ENCODE data around the gene BACH1.
"Not testable (repeated sequence)": the region's sequence is repeated elsewhere in the genome, so short reads cannot be mapped to it uniquely, and the experiment has no call there.

Gene BACH1

DNA sequence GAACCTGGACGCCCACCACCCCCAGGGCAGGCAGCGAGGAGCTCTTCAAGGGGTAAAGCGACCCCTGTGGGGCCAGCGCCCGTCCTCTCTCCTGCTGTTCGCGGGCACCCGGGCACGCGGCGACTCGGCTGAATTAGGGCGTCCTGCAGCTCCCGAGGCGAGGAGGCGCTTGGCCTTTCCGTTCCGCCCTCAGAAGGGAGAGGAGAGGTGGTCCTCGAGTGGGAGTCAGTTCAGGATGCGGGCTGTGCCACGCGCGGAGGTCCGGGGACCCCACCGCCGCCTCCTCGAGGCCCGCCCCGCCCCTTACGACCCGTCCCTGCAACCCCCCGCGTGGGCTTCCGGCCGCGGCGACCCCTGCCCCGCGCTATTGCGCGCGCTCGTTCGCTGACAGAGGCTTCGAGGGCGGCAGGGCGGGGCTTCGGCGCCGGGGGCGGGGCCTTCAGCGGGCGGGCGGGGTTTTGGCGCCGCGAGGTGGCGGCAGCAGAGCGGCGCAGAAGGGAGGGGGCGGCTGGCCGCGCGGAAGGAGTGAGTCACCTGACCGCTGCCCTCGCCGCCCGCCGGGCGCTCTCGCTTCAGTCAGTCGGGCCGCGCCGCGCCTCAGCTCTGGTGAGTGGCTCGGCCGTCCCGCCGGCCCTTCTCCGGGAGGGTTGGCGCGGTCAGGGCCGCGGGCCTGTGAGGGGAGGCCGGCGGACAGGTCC is at the start of gene BACH1:
Gene BACH1 (plus strand): TSS at position 575 of the 698 bp plus-strand sequence. CDS start 22,359 bp downstream, outside the sequence.
- peak; percentile 81 to 85 (median 81) for DNase-seq (ENCODE audit: low read depth in 3 of 3)

DNA sequence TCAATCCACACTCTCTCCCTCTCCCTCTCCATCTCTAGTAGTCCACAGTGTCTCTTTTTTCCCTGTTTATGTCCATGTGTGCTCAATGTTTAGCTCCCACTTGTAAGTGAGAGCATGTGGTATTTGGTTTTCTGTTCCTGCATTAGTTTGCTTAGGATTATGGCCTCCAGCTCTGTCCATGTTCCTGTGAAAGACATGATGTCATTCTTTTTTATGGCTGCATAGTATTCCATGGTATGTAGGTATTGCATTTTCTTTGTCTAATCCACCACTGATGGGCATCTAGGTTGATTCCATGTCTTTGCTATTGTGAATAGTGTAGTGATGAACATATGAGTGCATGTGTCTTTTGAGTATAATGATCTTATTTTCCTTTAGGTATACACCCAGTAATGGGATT is 49.4 kb upstream of the BACH1 start:
- not testable (repeated sequence) for DNase-seq (ENCODE audit: low read depth in 3 of 3)

DNA sequence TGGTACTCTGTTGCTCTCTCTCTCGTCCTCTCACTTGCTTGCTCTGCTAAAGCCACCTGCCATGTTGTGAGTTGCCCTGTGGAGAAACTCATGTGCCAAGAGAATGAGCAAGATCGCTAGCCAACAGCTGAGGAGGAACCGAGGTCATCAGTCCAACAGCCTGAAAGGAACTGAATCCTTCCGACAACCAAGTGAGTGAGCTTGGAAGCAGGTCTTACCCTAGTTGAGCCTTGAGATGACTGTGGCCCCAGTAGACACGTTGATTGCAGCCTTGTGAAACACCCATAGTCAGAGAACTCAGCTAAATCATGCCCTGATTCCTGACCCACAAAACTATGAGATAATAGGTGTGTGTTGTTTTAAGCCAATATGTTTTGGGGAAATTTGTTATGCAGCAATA is 48.1 kb upstream of the BACH1 start:
- DNase-seq (ENCODE audit: low read depth in 3 of 3): no peak

DNA sequence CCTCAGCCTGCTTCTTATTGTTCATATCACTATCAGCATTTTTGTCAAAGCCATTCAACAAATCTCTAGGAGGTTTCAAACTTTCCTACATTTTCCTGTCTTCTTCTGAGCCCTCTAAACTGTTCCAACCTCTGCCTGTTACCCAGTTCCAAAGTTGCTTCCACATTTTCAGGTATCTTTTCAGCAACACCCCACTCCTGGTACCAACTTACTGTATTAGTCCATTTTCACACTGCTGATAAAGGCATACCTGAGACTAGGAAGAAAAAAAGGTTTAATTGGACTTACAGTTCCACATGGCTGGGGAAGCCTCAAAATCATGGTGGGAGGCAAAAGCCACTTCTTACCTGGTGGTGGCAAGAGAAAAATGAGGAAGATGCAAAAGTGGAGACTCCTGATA is 44.9 kb upstream of the BACH1 start:
- DNase-seq (ENCODE audit: low read depth in 3 of 3): not testable (repeated sequence)

DNA sequence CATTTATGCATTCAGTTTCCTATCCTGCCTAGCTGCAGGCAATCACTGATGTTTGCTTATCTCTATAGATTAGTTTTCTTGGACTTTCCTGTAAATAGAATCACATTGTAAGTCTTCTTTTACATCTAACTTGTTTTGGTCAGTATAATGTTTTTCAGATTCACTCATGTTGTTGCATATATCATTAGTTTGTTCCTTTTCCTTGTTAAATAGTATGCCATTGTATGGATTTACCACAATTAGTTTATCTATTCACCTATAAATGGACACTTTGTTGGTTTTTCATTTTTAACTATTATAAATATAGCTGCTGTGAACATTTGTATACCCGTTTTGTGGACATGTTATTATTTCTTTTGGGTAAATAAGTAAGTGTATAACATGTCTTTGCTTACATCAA is 44.2 kb upstream of the BACH1 start:
- DNase-seq (ENCODE audit: low read depth in 3 of 3): no peak

DNA sequence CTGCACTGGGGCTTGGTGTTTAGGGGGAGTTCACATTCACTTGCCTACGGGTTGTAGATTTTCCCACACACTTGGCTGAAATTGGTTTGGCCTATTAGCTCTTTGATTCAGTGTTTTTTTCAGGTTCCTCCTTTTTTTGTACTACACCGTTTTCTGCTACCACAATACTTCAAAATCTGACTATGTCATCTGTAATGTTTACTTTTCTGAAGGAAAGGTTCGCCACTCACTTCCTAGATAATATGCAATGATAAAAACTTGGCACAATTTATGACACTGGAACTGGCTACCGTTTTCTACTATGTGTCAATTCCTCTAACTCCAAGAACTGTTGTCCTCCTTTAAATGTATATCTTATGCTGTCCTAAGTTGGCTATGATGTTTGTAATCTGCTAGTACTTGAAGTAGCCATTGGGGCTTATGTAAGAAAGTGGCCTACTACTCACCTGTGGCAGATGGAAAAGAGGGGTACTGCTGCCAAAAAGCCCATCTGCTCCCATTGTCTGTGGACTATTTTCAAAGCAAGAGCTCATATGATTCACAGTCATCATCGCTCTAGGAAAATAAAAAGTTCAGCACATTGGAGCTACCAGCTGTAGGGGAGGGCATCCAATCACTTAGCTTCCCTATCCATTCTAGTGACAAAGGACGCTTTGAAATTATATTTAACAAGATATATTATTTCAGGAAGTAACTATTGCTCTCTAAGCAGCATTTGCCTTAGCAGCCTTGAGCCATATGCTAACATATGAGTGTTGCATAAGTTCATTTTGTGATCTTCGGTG is 42.4 kb upstream of the BACH1 start:
- DNase-seq (ENCODE audit: low read depth in 3 of 3): no peak

DNA sequence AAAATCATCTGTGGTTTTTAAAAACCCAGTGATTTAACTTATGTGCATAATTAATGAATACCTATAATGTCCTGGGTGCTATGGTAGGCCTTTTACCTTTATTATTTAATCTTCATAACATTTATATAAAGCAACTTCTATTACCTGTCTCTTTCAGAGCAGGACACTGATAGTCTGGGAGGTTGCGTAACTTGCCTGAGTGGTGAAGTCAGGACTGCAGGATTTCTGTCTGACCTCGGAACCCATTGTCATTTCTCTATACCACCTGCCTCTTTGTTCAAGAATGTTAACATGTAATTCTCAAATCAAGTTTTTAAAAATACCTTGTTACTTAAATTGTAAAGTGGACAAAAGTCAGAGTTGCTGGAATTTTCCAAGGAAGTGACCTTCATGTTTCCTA is 41.0 kb upstream of the BACH1 start:
- DNase-seq (ENCODE audit: low read depth in 3 of 3): no peak

DNA sequence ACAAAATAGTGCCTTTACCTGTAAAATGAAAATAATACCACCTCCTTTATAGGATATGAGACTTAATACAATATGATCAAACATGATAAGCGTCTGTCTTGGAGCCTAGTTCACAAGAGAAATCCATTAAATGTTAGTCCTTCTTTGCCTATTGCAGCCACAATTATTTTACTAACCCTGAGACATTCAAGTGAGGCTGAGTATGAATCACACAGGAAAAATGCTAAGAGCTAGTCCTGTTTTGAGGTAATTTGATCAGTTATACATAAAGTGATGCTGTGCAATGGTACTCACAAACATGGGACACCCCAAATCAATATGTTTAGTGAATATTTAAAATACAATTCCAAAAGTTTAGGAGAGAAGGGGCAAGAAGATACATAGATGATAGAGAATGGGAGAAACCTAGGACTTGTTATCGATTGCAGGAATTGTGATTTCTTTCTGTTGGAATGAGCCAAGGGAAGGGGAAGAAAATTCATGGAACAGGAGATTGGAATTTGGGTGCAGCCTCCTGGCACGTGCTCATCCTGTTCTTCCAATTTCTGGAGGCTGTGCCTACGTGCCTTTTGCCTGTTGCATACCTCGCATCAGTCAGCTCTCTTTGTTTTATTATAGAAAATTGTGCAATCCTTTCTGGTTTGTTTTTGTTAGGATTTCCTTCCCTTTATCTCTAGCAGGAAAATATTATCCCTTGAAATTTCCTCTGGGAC is 39.9 kb upstream of the BACH1 start:
- no peak for DNase-seq (ENCODE audit: low read depth in 3 of 3)

DNA sequence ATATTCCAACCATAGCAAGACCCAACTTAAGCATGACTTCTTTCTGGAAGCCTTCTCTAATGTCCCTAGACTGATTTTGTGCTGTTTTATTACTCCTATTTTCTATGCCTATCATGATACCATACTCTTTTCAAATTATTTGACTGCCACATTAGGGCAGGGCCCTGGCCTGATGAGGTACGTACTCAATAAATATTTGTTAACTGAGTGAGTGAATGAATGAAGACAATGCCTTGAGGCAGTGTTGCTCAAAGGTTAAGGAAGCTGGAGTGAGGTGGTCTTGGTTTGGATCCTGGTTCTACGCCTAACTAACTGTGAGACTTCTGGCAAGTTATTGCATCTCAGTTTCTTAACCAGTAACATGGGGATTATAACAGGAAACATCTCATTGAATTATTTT is 38.3 kb upstream of the BACH1 start:
- DNase-seq (ENCODE audit: low read depth in 3 of 3): no peak

DNA sequence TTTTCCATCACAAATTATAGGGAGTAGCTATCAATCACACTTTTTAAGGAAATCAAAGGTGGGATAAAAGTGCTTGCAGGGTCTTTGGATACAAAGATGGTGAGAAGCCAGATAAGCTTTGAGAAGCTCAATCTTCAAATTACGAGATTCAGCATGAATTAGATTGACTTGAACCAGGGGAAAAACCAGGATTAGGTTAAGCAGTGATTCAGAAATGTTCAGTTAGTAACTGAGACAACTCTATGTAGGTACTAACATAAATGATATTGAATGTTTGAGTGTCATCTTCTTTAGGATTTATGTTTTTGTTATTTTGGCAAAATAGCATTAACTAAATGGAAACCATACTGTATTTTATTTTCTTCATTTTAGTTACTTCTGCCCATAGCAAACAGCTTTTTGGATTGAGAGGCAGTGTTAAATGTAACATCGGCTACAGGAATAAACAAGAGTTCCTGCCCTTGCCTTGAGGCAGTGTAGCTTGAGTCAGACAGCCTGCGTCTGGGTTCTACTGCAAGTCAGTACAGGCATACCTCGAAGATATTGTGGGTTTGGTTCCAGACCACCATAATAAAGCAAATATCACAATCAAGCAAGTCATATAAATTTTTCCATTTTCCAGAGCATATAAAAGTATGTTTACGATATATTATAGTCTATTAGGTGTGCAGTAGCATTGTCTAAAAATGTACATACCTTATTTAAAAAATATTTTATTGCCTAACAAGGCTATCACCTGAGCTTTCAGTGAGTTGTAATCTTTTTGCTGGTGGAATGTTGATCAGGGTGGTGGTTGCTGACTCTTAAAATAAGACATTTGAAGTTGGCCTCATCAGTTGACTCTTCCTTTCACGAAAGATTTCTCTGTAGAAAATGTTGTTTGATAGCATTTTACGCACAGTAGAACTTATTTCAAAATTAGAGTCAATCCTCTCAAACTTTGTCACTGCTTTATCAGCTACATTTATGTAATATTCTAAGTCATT is 36.9 kb upstream of the BACH1 start:
- DNase-seq (ENCODE audit: low read depth in 3 of 3): no peak

DNA sequence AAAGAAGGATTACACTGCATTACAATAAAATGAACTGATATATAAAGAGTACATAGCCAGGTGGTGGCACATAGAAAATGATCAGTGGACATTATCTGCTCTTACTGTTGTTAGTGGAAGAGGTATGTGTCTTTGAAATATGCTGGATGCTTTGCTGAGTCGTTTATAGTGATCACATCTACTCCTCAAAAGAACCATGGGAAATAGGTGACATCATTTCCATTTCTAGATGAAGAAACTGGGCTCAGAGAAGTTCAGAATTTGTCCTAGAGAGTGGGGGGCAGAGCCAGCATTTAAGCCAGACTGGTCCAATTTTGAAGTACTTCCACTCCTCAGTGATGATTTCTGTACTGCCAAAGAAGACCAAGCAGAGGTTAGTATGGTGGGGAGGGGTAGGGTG is 34.0 kb upstream of the BACH1 start:
- no peak for DNase-seq (ENCODE audit: low read depth in 3 of 3)

DNA sequence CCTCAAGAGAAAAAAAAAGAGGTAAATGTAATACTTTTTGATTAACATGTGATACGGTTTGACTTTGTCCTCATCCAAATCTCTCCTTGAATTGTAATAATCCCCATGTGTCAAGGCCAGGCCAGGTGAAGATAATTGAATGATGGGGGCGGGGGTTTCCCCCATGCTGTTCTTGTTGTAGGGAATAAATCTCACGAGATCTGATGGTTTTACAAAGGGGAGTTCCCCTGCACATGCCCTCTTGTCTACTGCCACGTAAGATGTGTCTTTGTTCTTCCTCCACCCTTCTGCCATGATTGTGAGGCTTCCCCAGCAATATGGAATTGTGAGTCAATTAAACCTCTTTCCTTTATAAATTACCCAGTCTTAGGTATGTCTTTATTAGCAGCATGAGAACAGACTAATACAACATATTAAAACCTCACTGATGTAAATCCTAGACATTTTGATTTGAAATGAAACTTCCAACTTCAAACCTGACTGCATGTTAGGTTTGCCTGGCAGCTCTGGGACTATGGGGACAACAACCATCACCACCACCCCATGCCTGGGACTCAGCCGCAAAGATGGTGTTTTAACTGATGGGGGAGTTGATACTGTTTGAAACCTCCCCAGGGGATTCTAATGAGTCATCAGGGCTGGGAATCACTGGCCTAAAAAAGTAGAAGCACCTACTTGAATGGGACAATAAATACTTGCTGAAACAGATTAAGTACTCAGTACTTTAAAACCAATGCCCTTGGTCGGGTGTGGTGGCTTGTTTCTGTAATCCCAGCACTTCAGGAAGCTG is 32.8 kb upstream of the BACH1 start:
- peak in 2 of 3 experiments; percentile 21 to 31 for DNase-seq (ENCODE audit: low read depth in 3 of 3)

DNA sequence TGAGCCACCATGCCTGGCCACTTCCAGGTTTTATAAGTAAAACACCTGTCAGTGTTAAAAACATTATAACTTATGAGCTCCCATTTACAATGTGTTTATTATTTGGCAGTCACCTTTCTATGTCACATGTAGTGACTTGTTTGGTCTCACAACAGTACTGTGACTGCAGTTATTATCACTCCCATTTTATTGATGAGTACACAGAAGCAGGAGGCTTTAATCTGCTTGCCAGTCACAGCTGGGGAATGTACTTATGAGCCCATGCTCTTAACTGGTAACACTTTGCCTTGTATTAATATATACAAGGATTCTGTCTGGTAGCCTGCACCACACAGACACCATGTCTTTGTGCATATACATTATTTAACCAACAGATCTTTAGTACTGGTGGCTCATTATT is 31.1 kb upstream of the BACH1 start:
- DNase-seq (ENCODE audit: low read depth in 3 of 3): no peak

DNA sequence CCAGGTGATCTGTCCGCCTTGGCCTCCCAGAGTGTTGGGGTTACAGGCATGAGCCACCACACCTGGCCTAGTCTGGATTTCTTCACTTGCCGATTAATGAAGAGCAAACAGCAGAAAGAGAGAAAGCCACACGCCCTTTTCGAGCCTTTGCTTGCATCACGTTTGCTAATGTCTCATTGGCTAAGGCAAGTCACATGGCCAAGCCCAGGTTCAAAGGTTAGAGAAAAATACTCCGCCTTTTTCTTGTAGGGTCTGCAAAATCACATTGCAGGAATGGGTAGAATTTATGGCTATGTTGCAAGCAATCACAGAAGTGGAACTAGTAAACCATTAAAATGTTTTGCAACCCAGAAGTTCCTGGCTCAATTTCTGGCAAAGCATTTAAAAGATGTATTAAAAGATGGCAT is 26.8 kb upstream of the BACH1 start:
- no peak for DNase-seq (ENCODE audit: low read depth in 3 of 3)

DNA sequence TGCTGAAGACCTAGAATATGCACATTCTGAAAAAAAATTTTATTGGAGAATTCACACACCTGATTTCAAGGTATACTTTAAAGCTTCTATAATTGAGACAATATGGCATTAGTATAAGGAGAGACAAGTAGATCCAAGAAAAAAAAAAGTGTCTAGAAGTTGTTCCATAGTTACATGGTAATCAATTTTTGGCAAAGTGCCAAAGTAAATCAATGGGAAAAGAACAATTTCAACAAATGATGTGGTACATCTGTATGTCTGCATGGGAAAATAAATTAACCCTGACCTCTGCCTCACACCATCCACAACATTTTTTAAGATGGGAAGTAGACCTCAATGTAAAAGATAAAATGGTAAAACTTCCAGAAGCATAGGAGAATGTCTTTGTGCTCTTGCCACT is 21.3 kb upstream of the BACH1 start:
- no peak for DNase-seq (ENCODE audit: low read depth in 3 of 3)

DNA sequence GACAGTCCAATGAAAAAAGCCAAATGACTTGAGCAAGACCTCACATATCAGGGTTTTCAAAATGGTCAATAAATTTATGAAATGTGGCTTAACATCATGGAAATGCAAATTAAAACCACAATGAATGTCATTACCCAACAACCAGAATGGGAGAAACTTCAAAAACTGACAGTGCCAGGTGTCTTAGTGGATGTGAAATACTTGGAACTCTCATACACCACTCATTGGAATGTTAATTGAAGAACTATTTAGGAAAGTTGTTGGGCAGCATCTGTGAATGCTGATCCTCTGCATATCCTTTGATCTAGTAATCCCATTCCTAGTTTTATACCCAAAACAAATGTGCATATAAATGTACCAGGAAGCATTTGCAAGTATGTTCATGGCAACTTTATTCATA is 19.2 kb upstream of the BACH1 start:
- DNase-seq (ENCODE audit: low read depth in 3 of 3): no peak

DNA sequence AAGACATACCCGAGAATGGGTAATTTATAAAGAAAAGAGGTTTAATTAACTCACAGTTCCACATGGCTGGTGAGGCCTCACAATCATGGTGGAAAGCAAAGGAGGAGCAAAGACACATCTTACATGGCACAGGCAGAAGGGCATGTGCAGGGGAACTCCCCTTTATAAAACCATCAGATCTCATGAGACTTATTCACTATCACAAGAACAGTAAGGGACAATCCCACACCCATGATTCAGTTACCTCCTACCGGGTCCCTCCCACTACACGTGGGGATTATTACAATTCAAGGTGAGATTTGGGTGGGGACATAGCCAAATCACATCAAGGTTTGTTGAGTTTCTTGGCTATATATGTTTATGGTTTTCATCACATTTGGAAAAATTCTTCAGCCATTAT is 16.9 kb upstream of the BACH1 start:
- not testable (repeated sequence) for DNase-seq (ENCODE audit: low read depth in 3 of 3)

DNA sequence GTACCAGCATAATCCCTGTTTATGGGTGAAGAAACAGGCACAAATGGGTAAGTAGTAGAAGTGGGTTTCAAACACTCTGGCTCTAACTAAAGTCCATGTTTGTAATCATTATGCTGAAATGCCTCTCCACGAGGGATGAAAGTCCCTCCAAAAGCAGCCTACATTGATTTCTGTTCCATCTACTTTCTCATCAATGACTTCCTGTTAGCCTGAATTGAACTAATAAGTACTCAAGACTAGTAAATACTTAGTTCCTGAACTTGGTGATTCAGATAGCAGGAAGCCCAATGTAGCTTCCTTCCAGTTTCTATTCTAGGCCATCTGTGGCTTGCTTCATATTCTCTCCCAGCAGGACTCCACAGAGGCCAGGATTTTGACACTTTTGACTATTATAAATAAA is 11.3 kb upstream of the BACH1 start:
- DNase-seq (ENCODE audit: low read depth in 3 of 3): no peak

DNA sequence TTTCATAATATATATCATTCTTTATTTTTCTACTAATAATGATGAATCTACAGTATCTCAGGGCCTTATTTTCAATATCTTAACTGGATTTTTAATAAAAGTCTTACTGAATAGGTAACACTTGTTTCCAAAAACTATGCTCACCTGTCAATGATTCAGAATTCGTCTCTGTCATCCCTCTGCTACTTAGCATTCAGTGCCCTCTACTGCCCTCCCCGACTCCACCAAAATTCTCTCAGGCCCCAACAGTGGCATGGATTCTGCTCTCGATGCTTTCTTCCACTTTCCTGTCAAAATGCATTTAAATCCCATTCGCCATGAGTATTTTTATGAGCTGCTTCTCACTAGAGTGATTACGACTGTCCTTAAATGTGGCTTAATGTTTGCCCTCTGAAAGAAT is 10.5 kb upstream of the BACH1 start:
- DNase-seq (ENCODE audit: low read depth in 3 of 3): no peak

DNA sequence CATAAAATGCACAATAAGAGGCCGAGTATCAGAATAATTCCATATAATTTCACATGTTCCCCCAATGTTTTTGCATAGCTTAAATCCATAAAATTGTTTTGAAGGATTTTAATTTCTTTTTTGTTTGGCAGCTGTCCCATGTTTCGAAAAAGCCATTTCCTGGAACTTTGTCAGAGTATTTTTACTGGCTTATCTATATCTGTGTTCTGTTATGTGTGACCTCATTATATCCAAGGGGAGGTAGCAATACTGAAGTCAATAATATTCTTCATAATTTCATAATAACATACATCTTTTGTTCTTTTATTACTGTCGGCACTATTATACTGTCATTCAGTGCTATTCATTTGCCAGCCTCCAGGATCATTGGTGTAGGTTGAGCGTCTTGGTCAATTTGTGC is 9.4 kb upstream of the BACH1 start:
- DNase-seq (ENCODE audit: low read depth in 3 of 3): no peak

DNA sequence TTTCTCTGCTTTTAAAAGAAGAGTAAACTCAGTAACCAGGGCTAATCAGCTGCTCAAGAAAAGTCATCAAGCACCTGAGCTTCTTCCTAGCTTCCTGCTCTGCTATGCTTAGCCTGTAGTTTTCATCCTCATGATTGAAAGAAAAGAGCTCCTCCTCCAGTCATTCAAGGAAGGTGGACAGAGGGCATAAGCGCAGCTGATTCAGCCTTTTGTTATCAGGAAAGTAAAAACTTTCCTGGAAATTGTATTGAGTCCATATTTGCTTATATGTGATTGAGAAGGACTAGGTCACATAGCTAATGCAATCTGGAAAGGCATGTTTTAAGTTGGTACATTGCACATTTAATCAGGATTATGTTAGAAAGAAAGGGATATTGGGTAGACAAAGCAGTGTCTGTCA is 8.5 kb upstream of the BACH1 start:
- no peak for DNase-seq (ENCODE audit: low read depth in 3 of 3)

All from stimulated activated CD4-positive, alpha-beta T cell treated with anti-CD3 and anti-CD28 coated beads, TNF-alpha, amount 100 ng/mL, for 4 hours (primary cell).